Right lobe of liver (tissue), 4 donors: Measurements from ENCODE around the gene ZBTB7C.

Experiments
- CTCF ChIP-seq, 4 donors: fragments of 200-600 bp in 3 of 4; fragments of 450-650 bp in 1 of 4; IDR thresholded peaks; one replicate each; pipeline versions ENCODE4 v1.5.1 to v1.8.0; 2016 to 2022; ENCODE audit warnings: antibody characterized with exemption in 4 of 4, mild to moderate bottlenecking in 2 of 4
- POLR2A ChIP-seq: fragments of 450-650 bp; IDR thresholded peaks from one replicate; pipeline ENCODE4 v1.6.1; 2017; ENCODE audit warnings: antibody characterized with exemption, mild to moderate bottlenecking
- donor health status: DM: no; HTN: no; CAD: no.
- donor health status: DM: no; HTN: no; CAD: no.
- donor health status: DM: no; HTN: yes; CAD: no.

- TF ChIP-seq CTCF (IDR thresholded peaks at IDR 0.05): no peak
- no peak for TF ChIP-seq POLR2A
Measured at GRCh38 chr18:48131042-48131441, 278.1 kb downstream of the ZBTB7C start.
